Epithelial cell of proximal tubule (primary cell): ENCODE measurements around the gene CYP8B1. TPM values are rescaled to one million over a fixed set of nuclear protein-coding genes. Genes with fewer than 3 reads are reported as not detected.
A peak's percentile ranks its signal among the peaks of the same experiment; 100 is the strongest.
"Not testable (repeated sequence)": the region's sequence is repeated elsewhere in the genome, so short reads cannot be mapped to it uniquely, and the experiment has no call there.

Experiments used
- DNase-seq: peaks from one replicate; pipeline ENCODE4 v3.0.0-alpha.2; 2011; ENCODE audit warnings: low read depth
- H3K4me3 ChIP-seq: 2 replicates; pipeline ENCODE4 v1.5.1; 2011; ENCODE audit warnings: low read depth, mild to moderate bottlenecking, low read length
- total RNA-seq: library from RNA; depleted of rRNA; stranded (reverse); fragments of >200 nt; gene quantifications from 2 replicates; pipeline ENCODE4 v1.2.3, GENCODE V29; 2015
- TF ChIP-seq, protein P1 (sequence below): conservative IDR thresholded peaks from 2 replicates; pipeline ENCODE4 v1.5.1; 2012; ENCODE audit warnings: low read depth, mild to moderate bottlenecking, low read length

The CYP8B1 gene
- total RNA-seq, 1 donor from 2014 or later, result not detected

DNA sequence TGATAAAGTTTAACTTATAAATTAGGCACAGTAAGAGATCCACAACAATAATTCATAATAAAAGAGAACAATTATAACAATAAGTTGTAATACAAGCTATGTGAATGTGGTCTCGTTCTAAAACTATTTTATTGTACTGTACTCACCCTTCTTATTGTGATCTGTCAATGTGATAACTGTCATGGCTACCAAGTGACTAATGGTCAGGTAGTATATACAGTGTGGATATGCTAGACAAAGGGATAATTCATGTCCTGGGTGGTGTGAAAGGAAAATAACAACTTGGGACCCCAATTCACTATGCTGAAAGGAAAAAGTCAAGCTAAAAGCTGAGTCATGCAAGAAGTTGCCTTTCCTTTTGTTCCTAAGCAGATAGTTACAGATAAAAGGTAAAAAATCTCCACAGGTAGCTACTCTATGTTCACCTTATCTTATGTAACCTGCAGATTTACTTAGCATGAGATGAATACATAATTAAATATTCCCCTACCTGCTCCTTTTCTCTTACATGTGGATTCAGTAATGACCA is 10.7 kb upstream of the CYP8B1 start:
- DNase-seq, result no peak
- TF ChIP-seq, protein P1, sequence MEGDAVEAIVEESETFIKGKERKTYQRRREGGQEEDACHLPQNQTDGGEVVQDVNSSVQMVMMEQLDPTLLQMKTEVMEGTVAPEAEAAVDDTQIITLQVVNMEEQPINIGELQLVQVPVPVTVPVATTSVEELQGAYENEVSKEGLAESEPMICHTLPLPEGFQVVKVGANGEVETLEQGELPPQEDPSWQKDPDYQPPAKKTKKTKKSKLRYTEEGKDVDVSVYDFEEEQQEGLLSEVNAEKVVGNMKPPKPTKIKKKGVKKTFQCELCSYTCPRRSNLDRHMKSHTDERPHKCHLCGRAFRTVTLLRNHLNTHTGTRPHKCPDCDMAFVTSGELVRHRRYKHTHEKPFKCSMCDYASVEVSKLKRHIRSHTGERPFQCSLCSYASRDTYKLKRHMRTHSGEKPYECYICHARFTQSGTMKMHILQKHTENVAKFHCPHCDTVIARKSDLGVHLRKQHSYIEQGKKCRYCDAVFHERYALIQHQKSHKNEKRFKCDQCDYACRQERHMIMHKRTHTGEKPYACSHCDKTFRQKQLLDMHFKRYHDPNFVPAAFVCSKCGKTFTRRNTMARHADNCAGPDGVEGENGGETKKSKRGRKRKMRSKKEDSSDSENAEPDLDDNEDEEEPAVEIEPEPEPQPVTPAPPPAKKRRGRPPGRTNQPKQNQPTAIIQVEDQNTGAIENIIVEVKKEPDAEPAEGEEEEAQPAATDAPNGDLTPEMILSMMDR, result no peak

DNA sequence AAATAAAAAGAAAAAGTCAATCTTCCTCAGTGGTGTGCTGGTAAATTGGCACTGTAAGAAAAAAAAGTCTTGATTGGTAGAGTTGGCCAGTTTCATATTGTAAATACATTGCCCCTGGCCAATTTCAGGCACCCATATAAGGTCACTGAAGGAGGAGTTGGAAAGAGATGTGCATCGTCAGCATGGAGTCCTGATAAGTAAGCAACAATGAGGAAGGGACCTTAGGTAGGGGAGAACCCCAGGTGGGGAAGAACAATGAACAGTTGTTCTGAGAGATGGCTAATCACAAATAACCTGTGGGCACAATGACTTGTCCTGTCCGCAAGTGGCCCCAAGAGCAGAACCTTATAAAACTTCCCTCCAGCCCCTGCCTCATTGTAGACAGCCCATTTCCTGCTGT is 8.6 kb upstream of the CYP8B1 start:
- no peak for DNase-seq
- no peak overlapping the region for H3K4me3 ChIP-seq
- TF ChIP-seq, protein P1, result no peak

More for the DNA sequence above, 10.7 kb upstream of the CYP8B1 start:
- H3K4me3 ChIP-seq, result no peak overlapping the region

DNA sequence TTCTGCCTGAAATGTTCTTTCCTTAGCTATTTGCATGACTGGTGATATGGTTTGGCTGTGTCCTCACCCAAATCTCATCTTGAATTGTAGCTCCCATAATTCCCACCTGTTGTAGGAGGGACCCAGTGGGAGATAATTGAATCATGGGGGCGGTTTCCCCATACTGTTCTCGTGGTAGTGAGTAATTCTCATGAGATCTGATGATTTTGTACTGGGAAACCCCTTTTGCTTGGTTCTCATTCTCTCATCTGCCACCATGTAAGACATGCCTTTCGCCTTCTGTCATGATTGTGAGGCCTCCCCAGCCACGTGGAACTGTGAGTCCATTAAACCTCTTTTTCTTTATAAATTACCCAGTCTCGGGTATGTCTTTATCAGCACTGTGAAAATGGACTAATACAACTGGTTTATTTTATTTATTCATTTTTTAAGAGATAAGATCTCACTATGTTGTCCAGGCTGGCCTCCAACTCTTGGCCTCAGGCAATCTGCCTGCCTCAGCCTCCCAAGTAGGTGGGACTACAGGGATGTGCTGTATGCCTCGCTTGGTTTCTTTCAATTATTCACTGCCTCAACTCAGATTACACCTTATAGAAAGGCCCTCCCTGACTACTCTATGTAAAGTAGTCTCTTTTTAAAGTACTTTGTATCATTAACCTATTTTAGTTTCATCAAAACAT is 7.7 kb upstream of the CYP8B1 start:
- DNase-seq, result not testable (repeated sequence)

DNA sequence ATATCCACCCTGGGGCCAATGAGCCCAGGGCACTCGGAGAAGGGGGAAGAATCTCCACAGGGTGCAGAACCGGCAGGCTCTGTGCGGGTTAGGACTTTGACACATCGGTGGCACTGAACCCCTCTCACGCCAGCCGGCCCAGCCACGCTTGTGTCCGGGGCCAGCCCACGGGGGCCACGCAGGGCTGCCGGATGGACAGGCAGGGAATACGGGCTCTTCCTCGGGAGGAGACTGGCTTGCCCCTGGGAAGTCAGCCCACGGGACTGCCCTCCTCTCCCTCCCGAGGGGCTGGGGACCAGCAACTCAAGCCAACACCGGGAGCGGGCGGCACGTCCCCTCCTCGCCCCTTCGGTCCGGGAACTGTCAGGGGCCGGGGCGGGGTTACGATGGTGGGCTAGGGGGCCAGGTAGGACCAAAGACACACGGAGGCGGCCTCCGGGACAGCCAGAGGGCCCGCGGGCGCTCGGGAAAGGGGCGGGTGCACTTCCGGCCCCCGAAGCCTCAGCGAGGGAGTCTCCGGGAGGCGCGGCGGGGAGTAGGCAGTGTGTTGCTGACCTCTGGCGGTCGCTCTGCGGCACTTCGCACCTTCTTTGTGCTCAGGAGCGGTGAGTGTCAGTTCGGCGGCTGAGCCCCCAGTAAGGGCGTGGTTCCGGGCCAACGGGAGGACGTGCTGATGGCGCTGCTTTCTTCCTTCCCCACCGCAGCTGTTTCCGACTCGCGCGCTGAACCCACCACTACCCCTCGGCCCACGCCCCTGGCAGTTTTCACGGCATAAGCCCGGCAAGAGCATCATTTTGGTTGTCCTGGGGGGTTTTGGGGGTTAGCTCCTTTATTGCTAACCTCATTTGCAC is 5.1 kb upstream of the CYP8B1 start:
- TF ChIP-seq, protein P1, result peak; percentile 79
- peak overlapping the region; percentile 56 for H3K4me3 ChIP-seq
- no peak for DNase-seq

More for the DNA sequence above, 7.7 kb upstream of the CYP8B1 start:
- not testable (repeated sequence) for H3K4me3 ChIP-seq

DNA sequence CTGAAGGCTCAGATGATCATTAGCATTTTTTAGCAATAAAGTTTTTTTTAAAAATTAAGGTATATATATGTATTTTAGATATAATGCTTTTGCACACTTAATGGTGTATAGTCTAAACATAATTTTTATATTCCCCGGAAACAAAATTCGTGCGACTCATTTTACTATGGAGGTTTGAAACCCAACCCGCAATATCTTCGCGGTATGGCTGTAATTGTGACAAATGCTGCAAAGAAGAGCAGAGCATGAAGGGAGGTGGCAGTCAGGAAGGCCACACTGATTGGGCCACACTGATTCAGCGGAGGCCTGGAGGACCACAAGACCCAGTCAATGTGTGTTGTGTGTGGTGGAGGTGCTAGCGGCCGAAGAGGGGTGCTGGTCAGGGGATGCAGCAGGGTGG is 4.5 kb upstream of the CYP8B1 start:
- DNase-seq, result no peak
- TF ChIP-seq, protein P1, result no peak
- no peak overlapping the region for H3K4me3 ChIP-seq

DNA sequence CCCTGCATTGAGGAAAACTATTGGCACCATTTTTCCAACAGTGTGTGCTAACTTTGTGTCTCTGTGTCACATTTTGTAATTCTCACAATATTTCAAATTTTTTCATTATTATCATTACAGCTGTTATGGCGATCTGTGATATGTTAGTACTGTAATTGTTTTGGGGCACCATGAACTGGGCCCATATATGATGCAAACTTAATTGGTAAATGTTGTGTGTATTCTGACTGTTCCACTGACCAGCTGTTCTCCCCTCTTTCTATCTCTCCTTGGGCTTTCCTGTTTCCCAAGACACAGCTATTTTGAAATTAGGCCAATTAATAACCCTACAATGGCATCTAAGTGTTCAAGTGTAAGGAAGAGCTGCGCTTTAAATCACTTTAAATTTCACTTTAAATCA is 2.2 kb upstream of the CYP8B1 start:
- TF ChIP-seq, protein P1, result no peak
- DNase-seq, result no peak
- no peak overlapping the region for H3K4me3 ChIP-seq

DNA sequence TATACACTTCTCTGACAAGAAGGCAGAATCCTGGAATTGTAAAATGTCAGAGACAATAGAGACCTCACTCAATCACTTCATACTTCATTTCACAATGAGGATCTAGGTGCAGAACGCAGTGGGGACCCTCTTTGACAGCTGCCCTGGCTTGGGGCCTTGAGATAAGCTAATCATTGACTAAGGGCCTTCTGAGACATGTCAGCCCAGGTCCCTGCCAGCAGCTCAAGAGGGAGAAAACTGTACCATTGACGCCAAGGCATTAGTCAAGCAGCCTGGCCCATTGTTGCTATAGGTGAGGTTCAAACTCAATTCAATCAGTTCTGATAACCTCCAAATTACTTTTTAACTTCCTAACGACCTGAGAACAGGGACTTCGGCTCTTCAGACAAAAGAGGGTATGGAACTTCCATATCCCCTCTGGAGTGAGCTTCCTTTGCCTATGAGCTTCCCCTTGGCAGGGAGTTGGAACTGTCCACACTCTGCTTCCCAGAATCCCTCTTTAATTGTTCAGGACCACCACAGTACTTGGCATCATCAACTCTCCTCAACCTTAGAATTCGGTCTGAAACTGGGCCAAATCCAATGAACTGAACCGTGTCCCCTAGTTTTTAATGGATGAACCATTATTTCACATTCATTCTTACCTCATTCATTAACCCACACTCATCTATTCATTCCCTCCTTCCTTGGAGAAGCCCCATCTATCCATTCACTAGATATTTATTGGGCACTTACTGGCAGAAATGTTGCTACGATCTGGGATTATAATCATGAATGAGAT is 1.5 kb upstream of the CYP8B1 start:
- peak; percentile 73 for DNase-seq
- H3K4me3 ChIP-seq, result no peak overlapping the region
- TF ChIP-seq, protein P1, result no peak
